HFFc6 (cell line): ENCODE measurements around the gene SPATA21. TPM values are rescaled to one million over a fixed set of nuclear protein-coding genes. Genes with fewer than 3 reads are reported as not detected.

ENCODE experiments used
- DNase-seq: peaks from one replicate; pipeline ENCODE4 v3.0.0-alpha.2; 2018
- H3K27ac Mint-ChIP-seq: 2 replicates; pipeline ENCODE4 v1.8.0; 2020; ENCODE audit warnings: mild to moderate bottlenecking, mixed read lengths
- H3K27me3 Mint-ChIP-seq: 2 replicates; pipeline ENCODE4 v1.8.0; 2021; ENCODE audit warnings: mild to moderate bottlenecking, moderate library complexity, mixed read lengths; ENCODE audit not compliant: insufficient read depth
- H3K36me3 Mint-ChIP-seq: 2 replicates; pipeline ENCODE4 v1.8.0; 2021; ENCODE audit warnings: low read depth, mixed read lengths
- H3K4me1 Mint-ChIP-seq: 2 replicates; pipeline ENCODE4 v1.8.0; 2020; ENCODE audit warnings: low read depth, mixed read lengths
- H3K4me3 Mint-ChIP-seq: 2 replicates; pipeline ENCODE4 v1.8.0; 2020; ENCODE audit warnings: mild to moderate bottlenecking, moderate library complexity, mixed read lengths
- H3K9me3 Mint-ChIP-seq: 2 replicates; pipeline ENCODE4 v1.8.0; 2020; ENCODE audit warnings: mild to moderate bottlenecking, mixed read lengths
- total RNA-seq, 6 experiments: library from RNA; stranded (reverse); fragmentation: NEBNext Ultra II Directional; extraction: Animal tissue kit (Norgen Biotek cat#: 25700); gene quantifications; 2 replicates in 1 of 6; 3 replicates in 5 of 6; pipeline ENCODE4 v1.2.3, GENCODE V29; 2021
- TF ChIP-seq, protein P1 (sequence below): fragments of 200-600 bp; sonication (generic); IDR thresholded peaks from 2 replicates; pipeline ENCODE4 v1.5.0; 2021; ENCODE audit warnings: antibody characterized with exemption, mild to moderate bottlenecking

Gene SPATA21
- total RNA-seq, 6 experiments from 2014 or later: 0.07 TPM; not detected in 5

DNA sequence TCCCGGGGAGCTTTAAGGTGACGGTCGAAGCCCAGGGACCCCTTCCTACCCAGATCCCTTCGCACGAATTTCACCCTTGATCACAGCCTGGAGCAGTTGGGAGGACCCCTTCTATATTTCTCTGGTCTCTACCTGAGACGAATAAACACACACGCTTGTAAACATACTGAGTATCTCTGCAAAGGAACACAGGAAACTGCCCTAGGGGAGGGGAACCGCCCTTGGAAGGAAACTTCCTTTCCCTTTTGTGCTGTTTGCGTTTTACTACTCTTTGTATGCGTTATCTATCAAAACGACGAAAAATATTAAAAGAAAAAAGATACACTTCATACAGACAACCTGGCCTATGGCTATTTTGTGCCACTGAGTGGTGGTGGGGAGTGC is 4.0 kb upstream of the SPATA21 start:
- Mint-ChIP-seq H3K36me3 (peaks cover 8% of the 10 kb centered on the region; the same call in 1 of the 2 replicates), H3K4me1 (peaks cover 14% of the 10 kb centered on the region), H3K27ac (peak overlapping the region; percentile 87), H3K27me3 (peaks cover 1% of the 10 kb centered on the region; the same call in 1 of the 2 replicates), H3K4me3 (peak overlapping the region; percentile 92), H3K9me3 (no peaks in the 10 kb centered on the region)
- TF ChIP-seq, protein P1, sequence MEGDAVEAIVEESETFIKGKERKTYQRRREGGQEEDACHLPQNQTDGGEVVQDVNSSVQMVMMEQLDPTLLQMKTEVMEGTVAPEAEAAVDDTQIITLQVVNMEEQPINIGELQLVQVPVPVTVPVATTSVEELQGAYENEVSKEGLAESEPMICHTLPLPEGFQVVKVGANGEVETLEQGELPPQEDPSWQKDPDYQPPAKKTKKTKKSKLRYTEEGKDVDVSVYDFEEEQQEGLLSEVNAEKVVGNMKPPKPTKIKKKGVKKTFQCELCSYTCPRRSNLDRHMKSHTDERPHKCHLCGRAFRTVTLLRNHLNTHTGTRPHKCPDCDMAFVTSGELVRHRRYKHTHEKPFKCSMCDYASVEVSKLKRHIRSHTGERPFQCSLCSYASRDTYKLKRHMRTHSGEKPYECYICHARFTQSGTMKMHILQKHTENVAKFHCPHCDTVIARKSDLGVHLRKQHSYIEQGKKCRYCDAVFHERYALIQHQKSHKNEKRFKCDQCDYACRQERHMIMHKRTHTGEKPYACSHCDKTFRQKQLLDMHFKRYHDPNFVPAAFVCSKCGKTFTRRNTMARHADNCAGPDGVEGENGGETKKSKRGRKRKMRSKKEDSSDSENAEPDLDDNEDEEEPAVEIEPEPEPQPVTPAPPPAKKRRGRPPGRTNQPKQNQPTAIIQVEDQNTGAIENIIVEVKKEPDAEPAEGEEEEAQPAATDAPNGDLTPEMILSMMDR: no peak
- no peak for DNase-seq

DNA sequence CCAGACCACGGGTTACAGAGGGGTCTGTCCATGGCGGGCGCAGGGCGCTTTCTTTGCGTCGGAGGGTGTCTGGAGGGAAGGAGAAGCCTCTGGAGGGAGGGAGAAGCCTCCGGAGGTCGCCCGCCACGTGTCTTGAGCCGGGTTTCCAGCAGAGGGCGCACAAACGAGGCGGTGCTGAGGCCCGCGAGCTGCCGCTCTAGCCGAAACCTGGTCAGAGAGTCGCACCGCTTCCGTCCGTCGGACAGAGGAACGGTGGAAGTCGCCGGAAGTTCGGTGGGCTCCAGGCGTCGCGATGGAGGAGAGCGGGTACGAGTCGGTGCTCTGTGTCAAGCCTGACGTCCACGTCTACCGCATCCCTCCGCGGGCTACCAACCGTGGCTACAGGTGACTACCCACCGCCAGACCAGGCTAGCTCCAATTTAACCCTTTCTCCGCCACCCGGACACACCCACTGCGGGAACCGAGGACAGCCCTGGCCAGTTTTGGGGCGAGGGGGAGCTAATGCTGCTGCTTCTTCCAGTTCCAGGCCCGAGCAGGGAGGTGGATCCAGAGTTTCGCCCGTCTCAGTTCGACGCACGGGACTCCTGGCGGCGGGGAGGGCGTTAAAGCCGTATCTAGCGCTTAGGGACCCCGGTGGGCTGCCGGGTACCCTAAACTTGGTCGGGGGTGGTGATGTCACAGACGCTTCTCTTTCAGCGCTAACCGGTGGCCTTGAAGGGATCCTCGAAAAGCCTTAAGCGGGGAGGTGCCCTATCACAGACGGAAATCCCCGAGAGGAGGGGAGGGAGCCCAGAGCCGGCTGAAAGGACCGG is 3.5 kb upstream of the SPATA21 start, which contains the start of gene NECAP2:
TSS of gene NECAP2 (plus strand) at position 255 of the 812 bp plus-strand sequence. CDS start at position 293, 38 bp downstream.
- Mint-ChIP-seq H3K4me3 (peak within 1 kb of the TSS; percentile 92), H3K27me3 (peaks cover 1% of the 10 kb centered on the region; the same call in 1 of the 2 replicates), H3K36me3 (peaks cover 8% of the 10 kb centered on the region; the same call in 1 of the 2 replicates), H3K9me3 (no peaks in the 10 kb centered on the region), H3K27ac (peak within 1 kb of the TSS; percentile 87), H3K4me1 (peaks cover 14% of the 10 kb centered on the region)
- TF ChIP-seq, protein P1: peak; percentile 94
- DNase-seq: peak; percentile 89

DNA sequence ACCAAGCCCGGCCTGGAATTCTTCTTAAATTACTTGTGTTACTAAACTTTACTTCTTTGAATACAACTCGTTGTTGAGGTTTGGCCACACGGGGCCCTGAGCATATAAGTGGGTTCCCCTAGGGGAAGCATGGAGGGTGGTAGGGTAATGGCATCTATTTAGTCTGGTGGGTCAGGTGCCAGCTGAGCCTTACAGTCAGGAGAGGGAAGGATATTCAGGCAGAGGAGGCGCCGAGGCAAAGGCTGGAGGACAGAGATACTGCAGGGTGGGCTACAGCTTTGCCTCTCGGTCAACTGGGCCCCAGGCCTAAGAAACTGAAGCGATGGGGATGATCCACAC is 2.9 kb upstream of the SPATA21 start:
- H3K27me3 Mint-ChIP-seq: peaks cover 1% of the 10 kb centered on the region; the same call in 1 of the 2 replicates
- TF ChIP-seq, protein P1: no peak
- H3K4me3 Mint-ChIP-seq: peak overlapping the region; percentile 92
- DNase-seq: peak; percentile 5
- H3K4me1 Mint-ChIP-seq: peaks cover 14% of the 10 kb centered on the region
- H3K27ac Mint-ChIP-seq: peak overlapping the region; percentile 87
- H3K9me3 Mint-ChIP-seq: no peaks in the 10 kb centered on the region
- H3K36me3 Mint-ChIP-seq: peaks cover 8% of the 10 kb centered on the region; the same call in 1 of the 2 replicates

DNA sequence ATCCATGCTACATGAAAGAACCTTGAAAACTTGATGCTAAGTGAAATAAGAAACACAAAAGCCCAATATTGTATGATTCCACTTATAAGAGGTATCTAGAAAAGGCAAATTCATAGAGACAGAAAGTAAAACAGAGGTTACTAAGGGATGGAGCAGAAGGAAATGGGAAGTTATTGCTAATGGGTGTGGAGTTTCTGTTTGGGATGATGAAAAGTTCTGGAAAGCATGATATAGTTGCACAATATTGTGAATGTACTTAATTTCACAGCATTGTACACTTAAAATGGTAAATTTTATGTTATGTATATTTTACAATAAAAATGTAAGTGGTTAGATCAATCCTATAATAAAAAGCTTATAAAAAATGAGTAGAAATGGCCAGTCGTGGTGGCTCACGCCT is 1.7 kb upstream of the SPATA21 start:
- no peak for DNase-seq
- TF ChIP-seq, protein P1: no peak
- H3K27me3 Mint-ChIP-seq: peaks cover 5% of the 10 kb centered on the region
- H3K27ac Mint-ChIP-seq: no peak overlapping the region
- H3K4me3 Mint-ChIP-seq: no peak overlapping the region
- peaks cover 2% of the 10 kb centered on the region; the same call in 1 of the 2 replicates for H3K36me3 Mint-ChIP-seq
- H3K4me1 Mint-ChIP-seq: peaks cover 14% of the 10 kb centered on the region
- H3K9me3 Mint-ChIP-seq: no peaks in the 10 kb centered on the region

DNA sequence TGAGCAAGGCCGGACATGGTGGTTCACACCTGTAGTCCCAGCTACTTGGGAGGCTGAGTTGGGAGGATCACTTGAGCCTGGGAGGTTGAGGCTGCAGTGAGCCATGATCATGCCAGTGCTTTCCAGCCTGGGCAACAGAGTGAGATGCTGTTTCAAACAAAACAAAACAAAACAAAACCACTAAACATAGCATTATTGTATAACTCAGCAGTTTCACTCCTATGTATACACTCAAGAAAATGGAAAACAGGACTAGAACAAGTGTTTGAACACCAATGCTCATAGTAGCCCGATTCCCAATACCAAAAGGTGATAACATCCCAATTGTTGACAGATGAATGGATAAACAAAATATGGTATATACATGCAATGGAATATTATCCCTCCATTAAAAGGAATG is 1.3 kb upstream of the SPATA21 start:
- Mint-ChIP-seq H3K9me3 (no peaks in the 10 kb centered on the region), H3K27ac (no peak overlapping the region), H3K4me3 (no peak overlapping the region), H3K4me1 (peaks cover 14% of the 10 kb centered on the region), H3K36me3 (no peaks in the 10 kb centered on the region), H3K27me3 (peaks cover 5% of the 10 kb centered on the region)
- TF ChIP-seq, protein P1: no peak
- no peak for DNase-seq
